DOHH2 (cell line): ENCODE data around the gene DNAJC17.

Experiments
- CTCF ChIP-seq: fragments of 200-600 bp; sonication (generic); IDR thresholded peaks from one replicate; pipeline ENCODE4 v1.5.1; 2014; ENCODE audit warnings: antibody characterized with exemption, mild to moderate bottlenecking, low read depth, low read length; ENCODE audit not compliant: poor library complexity, severe bottlenecking
- EZH2phosphoT487 ChIP-seq: fragments of 200-600 bp; sonication (generic); IDR thresholded peaks from 2 replicates; pipeline ENCODE4 v1.6.1; 2017; ENCODE audit warnings: borderline replicate concordance, mild to moderate bottlenecking, antibody characterized with exemption, low read length, moderate library complexity, mixed read lengths

- no peak for TF ChIP-seq CTCF
- TF ChIP-seq EZH2phosphoT487, result no peak
Measured at GRCh38 chr15:40766906-40767837, 40.1 kb downstream of the DNAJC17 start.
